Suprapubic skin (tissue), 4 donors: ENCODE data around the gene CRIP2. TPM values are rescaled to one million over a fixed set of nuclear protein-coding genes. Genes with fewer than 3 reads are reported as not detected.

Source experiments
- DNase-seq, 2 donors: peaks; one replicate each; pipeline ENCODE4 v3.0.0-alpha.2; 2019; ENCODE audit warnings: low spot score in 2 of 2
- H3K27ac ChIP-seq: fragments of 200-600 bp; sonication (generic); one replicate; pipeline ENCODE4 v1.5.1; 2019
- H3K27me3 ChIP-seq: fragments of 200-600 bp; sonication (generic); one replicate; pipeline ENCODE4 v1.5.1; 2019
- H3K36me3 ChIP-seq: fragments of 200-600 bp; sonication (generic); one replicate; pipeline ENCODE4 v1.5.1; 2019
- H3K4me1 ChIP-seq: fragments of 200-600 bp; sonication (generic); one replicate; pipeline ENCODE4 v1.5.1; 2019
- H3K4me3 ChIP-seq: fragments of 200-600 bp; sonication (generic); one replicate; pipeline ENCODE4 v1.5.1; 2019; ENCODE audit warnings: mild to moderate bottlenecking
- H3K9me3 ChIP-seq: fragments of 200-600 bp; sonication (generic); one replicate; pipeline ENCODE4 v1.5.1; 2019
- CTCF ChIP-seq, 2 donors: fragments of 200-600 bp in 1 of 2; fragments of 450-650 bp in 1 of 2; sonication (generic) in 1 of 2; IDR thresholded peaks; one replicate each; pipeline ENCODE4 v1.5.1; 2016 to 2019; ENCODE audit warnings: antibody characterized with exemption in 2 of 2, mild to moderate bottlenecking in 1 of 2, moderate library complexity in 1 of 2
- EP300 ChIP-seq: sonication (generic); formaldehyde crosslinking; IDR thresholded peaks from one replicate; pipeline ENCODE4 v1.6.1; 2017; ENCODE audit warnings: antibody characterized with exemption
- POLR2A ChIP-seq, 2 donors: fragments of 450-650 bp; IDR thresholded peaks; one replicate each; pipeline ENCODE4 v1.6.1; 2017; ENCODE audit warnings: antibody characterized with exemption in 2 of 2, mild to moderate bottlenecking in 2 of 2, moderate library complexity in 2 of 2
- POLR2AphosphoS5 ChIP-seq, 3 donors: sonication (generic); formaldehyde crosslinking; IDR thresholded peaks; one replicate each; pipeline ENCODE4 v1.6.1; 2017; ENCODE audit warnings: antibody characterized with exemption in 3 of 3
- WGBS: methylation state at CpG from one replicate; pipeline ENCODE4 v1.1.5; 2018; 5-methylcytosine and 5-hydroxymethylcytosine counted together
- total RNA-seq, 4 donors: library from RNA; depleted of rRNA; stranded (reverse); fragments of >200 nt; gene quantifications; one replicate each; pipeline ENCODE4 v1.1.0, GENCODE V29; 2016

The CRIP2 gene
- total RNA-seq, 4 donors from 2014 or later: 70.7 to 140 (median 104) TPM

GRCh38 chr14:105493921-105494605 lies 19.4 kb downstream of the CRIP2 start:
- 56% methylated on average over 11 of the region's 16 CpGs for WGBS
- Histone ChIP-seq H3K4me1 (peaks cover 44% of the 10 kb centered on the region), H3K27ac (no peak overlapping the region), H3K27me3 (no peaks in the 10 kb centered on the region), H3K36me3 (peaks cover 11% of the 10 kb centered on the region), H3K9me3 (no peaks in the 10 kb centered on the region), H3K4me3 (no peak overlapping the region)
- TF ChIP-seq POLR2AphosphoS5 (IDR thresholded peaks at IDR 0.05) (no peak), EP300 (no peak), POLR2A (IDR thresholded peaks at IDR 0.05) (no peak)
- DNase-seq: peak in 1 of 2 donors; percentile 72

- Histone ChIP-seq H3K9me3 (no peaks in the 10 kb centered on the region), H3K27ac (no peak overlapping the region), H3K4me1 (peaks cover 39% of the 10 kb centered on the region), H3K4me3 (no peak overlapping the region), H3K27me3 (no peaks in the 10 kb centered on the region), H3K36me3 (peaks cover 11% of the 10 kb centered on the region)
- 87% methylated on average over 6 of the region's 6 CpGs for WGBS
- DNase-seq: no peak
- TF ChIP-seq CTCF (IDR thresholded peaks at IDR 0.05) (no peak), POLR2AphosphoS5 (IDR thresholded peaks at IDR 0.05) (no peak), EP300 (no peak), POLR2A (IDR thresholded peaks at IDR 0.05) (no peak)
Measured at GRCh38 chr14:105494606-105494929, 19.9 kb downstream of the CRIP2 start.

- TF ChIP-seq POLR2AphosphoS5 (IDR thresholded peaks at IDR 0.05): no peak
- no peak for TF ChIP-seq EP300
- no peak for TF ChIP-seq POLR2A (IDR thresholded peaks at IDR 0.05)
- TF ChIP-seq CTCF (IDR thresholded peaks at IDR 0.05): no peak
- Histone ChIP-seq H3K27me3 (no peaks in the 10 kb centered on the region), H3K9me3 (no peaks in the 10 kb centered on the region), H3K4me1 (peaks cover 31% of the 10 kb centered on the region), H3K4me3 (no peak overlapping the region), H3K27ac (no peak overlapping the region), H3K36me3 (peaks cover 11% of the 10 kb centered on the region)
- WGBS: 86% methylated on average over 4 of the region's 18 CpGs
- DNase-seq: peak in 1 of 2 donors; percentile 67
Measured at GRCh38 chr14:105495101-105495989, 20.7 kb downstream of the CRIP2 start.

GRCh38 chr14:105495990-105496830 lies 21.6 kb downstream of the CRIP2 start:
- Histone ChIP-seq H3K4me1 (peaks cover 30% of the 10 kb centered on the region), H3K9me3 (no peaks in the 10 kb centered on the region), H3K36me3 (peaks cover 11% of the 10 kb centered on the region), H3K27me3 (no peaks in the 10 kb centered on the region), H3K27ac (peak overlapping the region; percentile 11), H3K4me3 (no peak overlapping the region)
- 89% methylated on average over 3 of the region's 18 CpGs for WGBS
- DNase-seq: peak in 1 of 2 donors; percentile 69
- no peak for TF ChIP-seq POLR2A (IDR thresholded peaks at IDR 0.05)

GRCh38 chr14:105496831-105497591 lies 22.4 kb downstream of the CRIP2 start:
- TF ChIP-seq POLR2A (IDR thresholded peaks at IDR 0.05): no peak
- TF ChIP-seq POLR2AphosphoS5 (IDR thresholded peaks at IDR 0.05): no peak
- no peak for TF ChIP-seq CTCF (IDR thresholded peaks at IDR 0.05)
- TF ChIP-seq EP300: no peak
- Histone ChIP-seq H3K9me3 (no peaks in the 10 kb centered on the region), H3K4me3 (no peak overlapping the region), H3K36me3 (peaks cover 11% of the 10 kb centered on the region), H3K4me1 (peaks cover 23% of the 10 kb centered on the region), H3K27ac (no peak overlapping the region), H3K27me3 (no peaks in the 10 kb centered on the region)
- DNase-seq: peak in 1 of 2 donors; percentile 67
- 100% methylated on average over 1 of the region's 32 CpGs for WGBS
